NCI-H524 (cell line): ENCODE data around the gene ITSN1.

ENCODE experiments used
- DNase-seq, 2 experiments: peaks; one replicate each; lab custom pipeline; 2025; lab: John Stamatoyannopoulos, UW

ITSN1 gene

GRCh38 chr21:33840771-33841170 is 198.5 kb downstream of the ITSN1 start:
- no peak for DNase-seq

DNA sequence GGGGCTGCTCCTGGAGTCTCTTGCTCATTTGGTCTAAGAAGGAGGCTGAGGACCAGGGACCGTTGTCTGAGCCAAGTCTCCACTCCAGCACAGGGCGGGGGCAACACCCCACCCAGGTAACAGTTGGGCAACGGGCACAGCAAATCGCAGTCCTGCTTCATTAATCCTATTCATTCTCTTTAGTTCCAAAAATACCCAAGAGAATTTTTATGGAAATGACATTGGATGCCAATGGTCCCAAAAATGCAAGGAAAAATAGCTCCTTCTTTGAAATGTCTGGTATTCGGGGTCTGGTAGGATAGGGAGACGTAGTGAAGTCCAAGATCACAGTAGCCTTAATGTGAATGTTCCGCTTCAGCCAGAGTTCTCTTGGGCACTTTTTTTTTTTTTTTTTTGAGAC is 199.3 kb downstream of the ITSN1 start:
- no peak for DNase-seq

DNA sequence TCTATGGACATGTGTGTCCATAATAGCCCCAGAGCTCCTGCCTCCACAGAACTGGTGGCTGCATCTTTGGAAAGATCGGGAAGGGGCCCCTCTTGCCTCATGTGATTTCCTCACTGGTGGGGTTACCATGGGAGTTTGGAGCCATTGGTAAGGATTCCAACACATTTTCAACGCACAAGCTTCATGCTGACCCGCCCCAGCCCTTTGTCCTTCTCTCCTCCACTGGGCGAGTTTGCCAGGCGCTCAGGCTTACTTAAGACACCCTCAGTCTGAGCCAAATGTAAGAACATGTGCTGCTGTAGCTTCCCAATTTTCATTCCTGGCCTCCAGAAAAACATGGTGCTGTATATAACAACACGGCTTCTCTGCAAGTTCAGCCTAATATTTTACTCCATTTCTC is 200.9 kb downstream of the ITSN1 start:
- DNase-seq = no peak

DNA sequence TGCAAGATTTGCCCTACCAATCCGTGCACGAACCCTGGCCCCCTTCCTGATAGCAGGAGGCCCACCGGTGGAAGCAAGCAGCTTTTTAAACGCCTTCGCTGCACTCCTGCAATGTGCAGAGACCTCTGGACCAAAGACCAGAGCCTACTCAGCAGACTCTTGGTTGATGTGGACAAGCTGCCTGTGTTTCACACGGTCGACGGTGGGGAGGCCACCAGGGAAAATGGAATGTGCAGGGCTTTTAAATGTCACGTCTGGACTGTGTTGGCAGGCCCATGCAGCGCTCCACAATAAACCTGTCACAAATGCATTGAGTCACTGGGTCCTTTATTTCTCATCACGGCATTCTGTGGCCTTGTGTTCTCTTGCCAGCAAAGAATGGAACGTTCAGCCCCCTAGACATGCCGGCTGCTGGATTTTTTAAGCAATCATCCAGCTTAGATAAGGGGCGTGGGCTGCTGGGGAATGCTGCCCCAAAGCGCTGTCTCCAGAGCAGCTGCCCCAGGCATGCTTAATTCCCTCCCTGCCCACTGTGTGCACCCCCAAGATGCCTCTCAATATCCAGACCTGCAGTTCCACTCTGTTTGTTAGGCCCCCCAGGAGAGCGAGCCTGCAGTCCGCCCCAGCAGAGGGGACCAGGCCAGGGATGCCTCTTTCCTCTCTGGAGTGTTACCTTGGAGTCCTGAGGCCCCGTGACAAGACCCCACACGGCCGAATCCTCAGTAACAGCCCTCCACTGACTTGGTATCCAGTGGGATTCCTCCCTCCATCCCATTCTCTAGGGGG is 202.0 kb downstream of the ITSN1 start:
- DNase-seq = no peak

- DNase-seq = no peak
These were observed 202.5 kb downstream of the ITSN1 start for GRCh38 chr21:33844890-33845205.

GRCh38 chr21:33846141-33846540 is 203.8 kb downstream of the ITSN1 start:
- DNase-seq = no peak

DNA sequence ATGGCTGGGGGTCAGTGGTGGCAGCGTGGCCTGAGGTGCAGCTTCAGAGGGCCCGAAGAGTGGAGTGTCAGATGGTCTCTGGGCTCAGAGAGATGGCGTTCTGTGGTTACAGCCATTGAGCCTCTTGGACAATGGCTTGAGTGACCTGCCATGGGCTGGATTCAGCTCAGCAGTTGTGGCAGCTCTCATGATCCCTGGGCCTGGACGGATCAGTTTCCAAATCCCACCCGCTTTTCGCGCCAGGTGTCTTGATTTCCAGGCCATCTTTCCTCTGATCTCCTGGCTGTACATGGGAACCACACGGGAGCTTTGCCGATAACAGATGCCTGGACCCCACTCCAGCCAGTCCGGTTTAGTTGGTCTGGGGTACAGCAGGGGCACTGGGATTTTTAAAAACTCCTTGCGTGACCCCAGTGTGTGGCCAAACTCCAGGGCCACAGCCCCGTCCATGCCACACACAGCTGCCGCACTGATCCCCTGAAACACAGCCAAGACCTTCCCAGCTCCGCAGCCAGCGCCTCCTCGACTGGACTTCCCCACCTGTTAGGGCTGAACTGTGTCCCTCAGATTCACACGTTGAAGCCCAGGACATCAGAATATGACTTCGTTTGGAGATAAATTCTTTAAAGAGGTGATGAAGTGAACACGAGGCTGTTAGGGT is 205.4 kb downstream of the ITSN1 start:
- DNase-seq = no peak

GRCh38 chr21:33848249-33848953 is 206.1 kb downstream of the ITSN1 start:
- DNase-seq = no peak

DNA sequence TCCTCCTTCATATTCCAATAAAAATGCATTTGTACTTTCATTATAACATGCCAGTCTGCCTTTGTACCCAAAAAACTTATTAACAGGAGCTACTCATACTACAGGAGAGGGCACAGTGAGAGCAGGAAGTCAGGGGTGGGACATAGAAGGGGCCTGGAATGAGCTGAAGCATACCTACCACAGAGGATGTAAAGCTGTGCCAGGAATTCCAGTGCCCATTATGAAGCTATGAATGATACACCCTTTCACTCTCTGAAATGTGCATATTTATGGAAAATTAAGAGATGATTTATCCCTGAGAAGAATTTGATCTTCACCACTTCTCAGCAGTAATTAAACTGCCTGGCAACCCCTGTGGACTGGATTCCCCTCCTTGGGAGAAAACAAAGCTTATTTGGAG is 207.5 kb downstream of the ITSN1 start:
- DNase-seq = no peak

DNA sequence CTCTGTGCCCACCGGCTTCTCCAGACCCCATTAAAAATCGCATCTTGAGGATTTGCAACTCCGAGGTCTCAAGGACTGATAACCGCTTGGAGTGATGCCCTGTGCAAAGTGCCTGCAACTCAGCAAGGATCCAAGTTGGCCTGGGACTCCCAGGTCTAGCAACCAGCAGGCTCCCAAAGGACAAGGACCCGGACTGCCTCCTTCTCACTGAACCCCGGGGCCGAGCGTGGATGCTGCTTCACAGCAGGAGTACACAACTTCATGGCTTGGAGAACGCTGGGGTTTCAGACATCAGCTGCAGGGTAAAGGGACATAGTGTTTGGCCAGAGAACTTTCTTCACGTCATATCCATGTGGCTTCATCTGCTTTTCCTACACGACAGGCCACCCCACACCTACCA is 208.1 kb downstream of the ITSN1 start:
- DNase-seq = no peak

- no peak for DNase-seq
These were observed 208.7 kb downstream of the ITSN1 start for GRCh38 chr21:33850985-33851384.

GRCh38 chr21:33852485-33852884 is 210.2 kb downstream of the ITSN1 start:
- no peak for DNase-seq

- no peak for DNase-seq
These were observed 212.3 kb downstream of the ITSN1 start for GRCh38 chr21:33854604-33855003.

- no peak for DNase-seq
These were observed 212.9 kb downstream of the ITSN1 start for GRCh38 chr21:33855190-33855589.

DNA sequence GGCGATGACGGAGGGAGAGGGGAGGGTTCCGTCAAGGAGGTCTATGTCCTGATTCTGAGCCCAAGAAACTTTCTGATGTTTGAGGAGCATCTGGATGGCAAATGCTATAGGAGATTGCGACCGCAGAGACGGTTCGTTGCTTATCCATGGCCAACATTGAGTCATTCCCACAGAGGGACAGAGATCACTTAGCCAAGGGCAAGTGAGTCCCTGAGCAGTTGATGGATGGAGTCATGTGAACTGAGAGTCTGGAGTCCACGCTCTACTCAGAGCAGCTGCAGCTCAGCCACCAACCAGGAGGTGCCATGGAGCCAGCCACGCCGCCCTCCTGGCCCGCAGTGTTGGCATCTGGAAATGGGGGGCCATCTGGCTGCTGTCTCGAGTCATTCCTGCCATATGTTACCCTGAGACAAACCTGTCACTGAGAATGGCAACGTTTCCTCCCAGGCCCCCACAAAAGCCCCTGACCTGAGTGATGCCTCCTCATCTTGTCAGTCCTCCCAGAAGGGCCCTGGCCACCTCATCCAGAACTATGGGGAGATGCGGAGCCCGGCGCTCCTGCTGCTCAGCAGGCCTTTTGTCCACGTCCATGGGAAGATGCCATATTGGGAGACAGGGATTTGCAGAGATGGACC is 214.7 kb downstream of the ITSN1 start:
- DNase-seq = peak; percentile 77 to 93

DNA sequence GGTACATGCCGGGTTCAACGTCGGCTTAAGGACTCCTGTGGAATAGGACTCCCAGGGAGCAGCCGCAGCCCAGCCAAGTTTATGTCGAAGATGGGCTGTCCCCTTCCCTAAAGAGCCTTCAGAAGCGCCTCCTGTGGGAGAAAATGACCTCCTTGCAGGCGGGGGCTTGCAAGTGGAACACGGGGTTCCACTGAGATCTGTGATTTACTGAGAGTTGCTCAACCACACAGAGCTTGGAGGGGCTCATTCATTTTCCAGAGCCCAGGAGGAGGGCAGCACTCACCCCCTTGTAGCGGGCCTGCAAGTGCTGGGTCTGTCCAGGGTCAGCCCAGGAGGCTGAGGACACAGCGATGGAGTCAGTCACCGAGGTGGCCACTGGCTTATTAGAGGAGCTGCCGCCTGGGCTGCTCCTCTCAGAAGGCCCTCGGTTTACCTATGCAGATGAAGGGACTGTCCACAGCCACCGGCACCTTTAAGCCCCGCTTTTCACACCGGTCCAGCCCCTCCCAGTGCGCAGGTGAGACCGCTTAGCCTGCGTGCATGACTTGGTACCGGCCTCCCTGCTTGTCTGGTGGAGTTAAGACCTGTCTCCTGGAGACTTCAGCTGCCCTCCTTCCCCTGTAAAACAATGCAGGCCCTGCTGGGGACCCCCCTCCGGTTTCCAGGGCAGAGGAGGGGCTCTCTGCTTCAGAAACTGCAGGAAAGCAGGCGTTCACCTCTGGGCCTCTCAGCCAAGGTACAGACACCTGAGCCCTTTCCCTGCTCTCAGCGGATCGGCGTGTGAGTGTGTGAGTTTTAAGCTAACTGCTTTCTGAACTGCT is 215.8 kb downstream of the ITSN1 start:
- no peak for DNase-seq

GRCh38 chr21:33858667-33859372 is 216.5 kb downstream of the ITSN1 start:
- DNase-seq = no peak

DNA sequence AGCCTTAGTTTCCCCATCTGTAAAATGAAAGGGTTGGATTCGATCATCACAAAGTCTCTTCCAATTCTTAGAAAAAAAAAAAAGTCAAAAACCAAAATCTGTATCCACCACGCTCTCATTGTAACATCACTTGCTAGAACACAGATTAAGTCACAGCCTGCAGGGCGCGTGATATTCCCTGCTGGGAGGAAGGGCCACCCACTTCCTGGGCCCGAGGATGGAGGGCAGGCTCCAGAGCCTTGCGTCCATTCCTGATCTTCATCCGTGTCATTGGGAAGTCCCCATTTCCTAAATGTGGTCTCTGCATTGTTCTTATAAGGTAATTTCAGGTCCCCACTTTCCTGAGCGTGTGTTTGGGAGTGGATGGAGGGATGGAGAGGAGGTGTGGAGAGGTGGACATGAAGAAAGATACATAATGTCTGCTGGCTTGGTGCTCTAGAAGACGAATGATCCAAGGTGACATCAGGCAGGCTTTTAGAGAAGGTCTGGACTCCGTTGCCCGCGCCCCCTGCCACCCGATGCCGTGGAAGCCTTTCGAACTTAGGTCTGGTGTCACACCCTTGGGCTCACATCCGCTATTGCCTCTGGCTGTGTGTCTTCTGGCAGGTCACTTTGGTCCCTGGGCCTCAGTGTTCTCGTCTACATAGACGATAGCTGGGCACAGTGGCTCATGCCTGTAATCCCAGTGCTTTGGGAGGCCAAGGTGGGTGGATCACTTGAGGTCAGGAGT is 217.2 kb downstream of the ITSN1 start:
- DNase-seq = no peak

DNA sequence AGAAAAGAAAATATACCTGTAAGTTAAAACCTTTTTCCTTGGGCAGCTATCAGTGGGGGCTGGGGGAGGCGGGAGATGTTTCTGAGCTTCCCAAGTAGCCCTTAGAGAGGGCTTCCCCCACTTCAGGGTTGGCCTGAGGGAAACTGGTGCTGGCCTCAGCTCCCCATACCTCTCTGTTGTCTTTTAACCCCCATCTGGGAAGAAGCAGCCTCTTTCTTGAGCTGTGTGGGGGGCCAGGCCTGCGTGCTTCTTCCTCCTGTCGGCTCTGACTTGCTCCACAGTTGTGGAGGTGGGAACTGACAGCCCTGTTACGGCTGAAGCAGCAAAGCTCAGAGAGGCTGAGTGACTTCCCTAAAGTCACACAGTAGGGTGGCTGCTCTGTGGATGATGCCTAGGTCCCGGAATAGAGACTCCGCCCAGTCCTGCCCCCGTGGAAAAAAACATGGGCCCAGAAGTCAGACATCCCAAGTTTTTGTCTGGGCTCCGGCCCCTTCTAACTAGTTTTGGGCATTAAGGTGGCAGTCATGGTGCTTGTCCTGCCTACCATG is 218.1 kb downstream of the ITSN1 start:
- DNase-seq = no peak

GRCh38 chr21:33861125-33861524 is 218.8 kb downstream of the ITSN1 start:
- DNase-seq = peak in 1 of 2 experiments; percentile 51
